NB4 (cell line): ENCODE results near the gene PCP4L1.

ENCODE experiments used
- CTCF ChIP-seq: IDR thresholded peaks from one replicate; pipeline ENCODE4 v1.5.1; 2012; ENCODE audit warnings: low read depth, low read length
- MYC ChIP-seq: IDR thresholded peaks from 2 replicates; pipeline ENCODE4 v1.6.1; 2011; ENCODE audit warnings: low read depth, low read length

DNA sequence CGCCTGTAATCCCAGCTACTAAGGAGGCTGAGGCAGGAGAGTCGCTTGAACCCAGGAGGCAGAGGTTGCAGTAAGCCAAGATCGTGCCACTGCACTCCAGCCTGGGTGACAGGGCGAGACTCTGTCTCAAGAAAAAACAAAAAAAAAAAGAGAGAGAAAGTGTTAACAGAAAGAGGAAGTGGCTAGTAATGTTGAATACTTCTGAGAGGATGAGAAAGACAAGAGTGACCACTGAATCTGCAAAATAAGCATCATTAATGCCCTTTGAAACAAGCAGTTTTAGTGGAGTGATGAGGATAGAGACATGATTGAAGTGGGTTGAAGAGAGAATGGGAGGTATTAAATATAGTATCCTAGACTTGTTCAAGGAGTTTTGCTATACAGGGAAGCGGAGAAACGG, 39.6 kb downstream of the PCP4L1 start:
- TF ChIP-seq CTCF (no peak), MYC (no peak)
